Activated CD4-positive, alpha-beta T cell treated with anti-CD3 and anti-CD28 coated beads, Interleukin-2, amount 50 U/mL, for 4 hours (primary cell): ENCODE measurements around the gene MACROD2.

Experiments used
- DNase-seq, 2 experiments: peaks; one replicate each; pipeline ENCODE4 v3.0.0-alpha.2; 2020

The MACROD2 gene

DNA sequence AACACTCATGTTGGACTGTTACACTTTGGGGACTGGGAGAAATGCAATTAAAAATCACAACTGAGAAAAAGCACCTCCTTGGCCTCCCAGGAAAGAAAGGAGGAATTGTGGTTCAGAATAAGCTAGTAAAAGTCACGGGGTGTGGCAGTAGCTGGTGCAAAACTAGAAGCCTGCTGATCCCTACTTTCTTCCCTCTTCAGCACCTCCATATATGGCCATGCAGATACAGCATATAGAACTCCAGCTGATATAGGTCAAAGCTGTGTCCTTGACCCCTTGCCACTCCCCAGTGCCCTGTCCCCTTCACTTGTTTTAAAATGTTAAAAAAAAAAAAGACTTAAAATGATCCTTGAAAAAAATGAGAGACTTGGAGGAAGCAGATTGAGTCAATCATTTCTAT, 347.6 kb downstream of the MACROD2 start:
- DNase-seq, result no peak

DNA sequence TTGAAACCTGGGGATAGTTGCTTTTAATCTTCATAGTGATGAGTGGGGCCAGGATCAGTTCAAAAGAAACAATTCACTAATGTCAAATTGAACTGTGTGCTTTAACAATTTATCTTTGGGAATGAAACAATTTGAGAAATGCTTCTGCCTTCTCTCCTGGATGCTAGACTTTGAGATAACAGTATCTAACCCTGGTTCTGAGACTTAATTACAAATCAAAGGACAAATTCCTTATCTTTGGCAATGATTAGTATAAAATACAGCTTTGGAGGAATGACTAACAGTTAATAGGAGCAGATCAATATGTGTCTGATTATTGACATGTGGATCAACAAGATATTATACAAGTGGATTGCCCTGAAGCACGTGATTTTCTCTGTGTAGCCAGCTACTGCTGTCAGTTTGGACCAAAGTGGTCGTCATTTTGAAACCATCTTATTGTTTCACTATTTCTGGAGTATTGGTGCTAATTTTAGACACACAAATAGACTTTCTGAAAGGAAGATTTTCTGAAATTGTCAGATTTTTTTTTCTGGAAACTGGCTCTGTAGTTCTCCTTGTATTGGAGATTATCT, 348.3 kb downstream of the MACROD2 start:
- no peak for DNase-seq

DNA sequence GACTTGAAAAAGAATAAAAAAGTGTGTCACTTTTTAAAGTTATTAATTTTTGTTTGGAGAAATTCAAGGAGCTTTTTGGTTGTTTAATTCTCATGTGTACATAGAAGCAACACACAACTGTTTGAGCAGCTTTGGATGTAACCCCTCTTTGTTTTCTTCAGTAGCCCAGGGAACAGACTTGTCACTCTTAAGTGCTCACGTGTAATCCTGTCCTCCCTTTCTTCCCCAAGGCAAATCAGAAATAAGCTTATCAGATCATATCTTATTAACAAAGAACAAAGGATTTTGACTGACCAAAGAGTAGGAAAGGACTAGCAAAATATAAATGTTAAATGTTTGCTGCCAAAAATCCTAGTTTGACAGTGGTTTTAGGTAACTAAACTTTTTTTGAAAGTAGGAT, 349.4 kb downstream of the MACROD2 start:
- DNase-seq, result no peak

DNA sequence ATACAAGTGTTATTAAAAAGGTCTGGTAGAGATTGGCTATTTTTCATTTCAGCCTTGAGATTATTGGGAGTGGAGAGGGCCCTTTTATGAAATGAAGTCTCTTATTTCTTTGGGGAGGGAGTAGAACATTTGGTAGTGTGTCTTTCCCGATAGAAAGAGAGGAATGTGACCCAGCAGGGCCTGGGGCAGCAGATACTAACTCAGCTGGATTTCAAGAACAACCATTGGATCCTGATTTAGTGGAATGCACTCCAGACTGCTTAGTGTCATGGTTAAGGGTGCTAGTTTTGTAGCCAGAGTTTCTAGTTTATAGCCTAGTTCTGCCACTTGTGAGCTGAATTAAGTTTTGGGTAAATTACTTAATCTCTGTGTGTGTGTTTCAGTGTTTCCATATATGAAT, 360.5 kb downstream of the MACROD2 start:
- DNase-seq, result no peak

DNA sequence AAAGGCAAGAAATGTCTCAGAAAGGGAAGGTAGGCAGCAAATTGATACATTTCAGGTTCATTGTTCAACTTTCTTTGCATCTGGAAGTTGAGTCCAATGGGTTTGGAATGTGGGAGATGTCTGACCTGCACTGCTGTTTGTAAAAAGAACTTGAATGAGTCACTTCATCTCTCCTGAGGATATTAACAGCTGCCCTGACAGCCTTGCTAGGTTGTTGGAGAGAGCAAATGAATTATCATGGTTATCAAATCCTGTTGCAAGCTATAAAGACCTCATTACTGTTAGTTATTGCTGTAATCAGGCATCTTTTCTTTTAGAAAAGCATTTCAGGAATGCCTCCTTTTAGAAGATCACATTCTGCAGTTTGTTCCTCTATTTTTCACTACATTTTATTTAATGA, 365.1 kb downstream of the MACROD2 start:
- no peak for DNase-seq

DNA sequence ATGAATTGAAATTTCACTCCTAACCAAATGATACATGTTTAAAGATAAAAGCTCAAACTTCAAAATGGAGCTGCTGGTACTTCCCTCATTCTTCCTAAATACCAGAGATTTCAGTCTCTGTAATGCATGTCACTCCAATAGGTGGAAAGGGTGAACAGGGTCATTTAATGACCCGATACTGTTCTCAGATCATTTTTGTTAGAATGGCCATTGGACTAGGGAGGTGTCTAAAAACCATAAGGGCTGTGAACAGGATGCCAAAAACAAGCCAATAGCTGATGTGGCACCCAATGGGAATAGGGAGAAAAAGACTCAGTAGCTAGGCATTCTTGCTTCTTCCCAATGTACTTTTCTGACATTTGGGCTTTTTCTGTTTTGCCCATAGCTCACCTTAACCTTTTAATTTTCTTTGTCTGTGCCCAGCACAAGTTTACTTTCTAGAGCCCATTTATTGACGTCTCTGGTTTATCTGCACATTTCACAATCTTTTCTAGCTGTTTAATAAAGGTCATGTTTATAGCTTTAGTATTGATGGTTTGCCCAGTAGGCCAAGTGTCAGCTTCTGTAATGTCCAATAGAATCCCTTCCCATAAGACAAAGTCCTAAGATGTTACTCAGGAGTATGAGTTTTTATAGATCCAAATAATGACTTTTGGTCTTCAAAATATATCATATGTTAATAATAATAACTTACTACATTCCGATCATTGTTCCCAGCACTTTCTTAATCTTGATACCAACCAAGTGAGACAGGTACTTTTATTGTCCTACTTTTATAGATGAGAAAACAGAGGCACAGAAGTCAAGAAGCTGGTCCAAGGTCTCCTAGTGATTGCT, 366.4 kb downstream of the MACROD2 start:
- DNase-seq, result no peak

DNA sequence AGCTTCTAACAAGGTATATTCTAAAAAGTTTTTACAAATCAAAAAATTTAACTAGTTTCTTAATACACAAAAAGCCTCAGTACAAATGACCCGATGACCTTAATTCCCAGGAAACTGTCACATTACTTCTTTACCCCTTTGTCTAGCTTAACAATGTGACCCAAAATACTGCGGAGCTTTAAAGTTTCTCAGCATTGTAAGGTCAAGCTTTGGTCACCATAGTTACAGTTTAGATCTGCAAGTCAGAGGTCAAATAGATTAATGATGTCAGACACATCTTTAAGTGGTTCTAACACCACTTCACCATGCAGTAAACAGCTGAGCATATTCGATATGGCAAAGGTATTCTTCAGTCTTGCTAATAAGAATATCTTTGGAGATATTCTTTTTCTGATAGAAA, 378.9 kb downstream of the MACROD2 start:
- no peak for DNase-seq

DNA sequence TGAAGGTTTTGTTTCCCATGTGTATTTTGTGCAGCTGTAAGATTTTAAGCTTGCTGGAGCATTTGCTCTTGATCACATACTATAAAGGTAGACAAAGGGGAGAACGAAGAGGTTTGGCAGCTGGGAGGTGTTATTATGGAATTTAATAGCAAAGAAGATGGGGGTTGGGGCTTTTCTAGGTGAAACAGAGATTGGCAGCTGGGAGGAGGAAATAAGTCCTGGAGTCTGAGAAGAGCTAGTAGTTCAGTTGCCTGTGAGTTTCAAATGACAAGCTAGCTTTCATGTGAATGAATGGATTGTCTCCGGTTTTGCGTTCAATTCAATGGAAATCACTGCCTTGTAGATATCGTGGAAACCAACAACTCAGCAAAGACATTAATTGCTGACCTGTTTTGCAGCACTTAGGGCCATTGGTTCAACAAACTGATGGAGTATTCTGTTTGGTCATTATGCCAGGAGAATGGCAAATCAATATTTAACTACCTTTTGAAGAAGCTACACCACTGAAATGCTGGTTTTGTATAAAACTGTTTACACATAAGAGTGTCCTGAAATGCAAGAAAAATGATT, 380.2 kb downstream of the MACROD2 start:
- DNase-seq, result no peak

DNA sequence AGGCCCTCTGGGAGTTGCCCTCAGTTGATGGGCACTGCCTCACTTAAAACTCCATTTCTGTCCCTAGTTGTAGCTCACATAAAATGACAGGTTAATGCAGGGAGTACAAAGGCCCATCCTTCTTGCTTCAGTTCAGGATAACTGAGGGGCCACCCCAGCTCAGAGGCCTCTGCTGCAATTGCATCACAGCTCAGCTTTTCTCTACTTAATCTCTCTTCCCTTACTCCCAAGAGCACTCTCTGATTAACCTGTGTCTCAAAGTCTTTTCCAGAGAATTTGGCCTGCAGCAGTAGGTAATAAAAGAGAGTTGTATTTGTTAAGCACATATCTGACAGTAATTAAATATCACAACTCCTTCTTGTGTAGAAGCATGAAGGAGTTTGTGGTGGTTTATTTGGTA, 383.0 kb downstream of the MACROD2 start:
- no peak for DNase-seq

DNA sequence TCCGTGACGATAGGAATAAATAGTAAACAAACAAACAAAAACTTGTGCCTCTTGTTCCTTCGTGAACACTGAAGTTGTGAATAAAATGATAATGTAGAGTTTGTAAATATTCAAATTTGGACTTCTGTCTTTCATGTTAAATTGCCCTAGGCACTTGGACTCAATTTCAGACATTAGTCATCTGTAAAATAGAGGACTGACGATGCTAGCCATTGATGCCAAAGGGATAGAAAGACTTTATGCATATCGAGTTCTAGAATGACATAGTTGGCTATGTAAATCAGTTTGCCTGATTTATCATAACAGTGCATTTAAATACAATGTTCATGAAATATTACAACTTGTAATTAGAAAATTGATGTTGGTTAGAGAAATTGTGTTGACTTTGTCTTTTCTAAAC, 388.0 kb downstream of the MACROD2 start:
- DNase-seq, result no peak

DNA sequence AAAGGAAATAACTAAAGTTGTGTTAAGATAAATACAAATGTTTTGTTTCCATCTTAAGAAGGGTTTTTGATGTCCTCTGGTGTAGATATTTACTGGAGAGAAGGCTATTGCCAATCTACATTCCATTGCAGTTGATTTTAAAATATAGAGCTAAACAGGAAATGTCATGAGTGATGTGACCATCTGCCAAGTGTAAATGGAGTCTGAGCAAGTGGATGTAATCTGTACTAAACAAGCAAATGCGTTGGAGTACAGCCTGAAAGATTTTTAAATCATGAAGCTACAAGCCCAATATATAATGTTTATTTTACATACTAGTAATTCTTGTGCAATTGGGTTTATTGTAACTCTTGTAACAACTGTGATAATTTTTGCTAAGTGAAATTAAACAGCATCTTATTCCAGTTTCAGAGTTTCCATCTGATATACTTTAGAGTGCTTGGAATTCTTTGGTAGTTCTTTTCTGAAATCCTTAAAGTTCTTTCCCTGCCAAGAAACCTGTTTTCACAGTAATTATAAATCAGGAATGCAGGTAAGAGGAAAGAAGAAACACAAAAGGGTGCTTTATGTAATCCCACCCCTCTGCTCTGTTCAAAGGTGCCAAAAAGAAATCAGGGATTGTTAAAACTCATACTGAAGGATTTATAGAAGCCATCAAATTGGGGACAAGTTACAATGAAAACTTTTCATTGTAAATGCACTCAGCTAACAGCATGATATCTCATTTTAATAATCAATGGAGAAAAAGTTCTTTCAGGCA, 389.3 kb downstream of the MACROD2 start:
- DNase-seq, result no peak

DNA sequence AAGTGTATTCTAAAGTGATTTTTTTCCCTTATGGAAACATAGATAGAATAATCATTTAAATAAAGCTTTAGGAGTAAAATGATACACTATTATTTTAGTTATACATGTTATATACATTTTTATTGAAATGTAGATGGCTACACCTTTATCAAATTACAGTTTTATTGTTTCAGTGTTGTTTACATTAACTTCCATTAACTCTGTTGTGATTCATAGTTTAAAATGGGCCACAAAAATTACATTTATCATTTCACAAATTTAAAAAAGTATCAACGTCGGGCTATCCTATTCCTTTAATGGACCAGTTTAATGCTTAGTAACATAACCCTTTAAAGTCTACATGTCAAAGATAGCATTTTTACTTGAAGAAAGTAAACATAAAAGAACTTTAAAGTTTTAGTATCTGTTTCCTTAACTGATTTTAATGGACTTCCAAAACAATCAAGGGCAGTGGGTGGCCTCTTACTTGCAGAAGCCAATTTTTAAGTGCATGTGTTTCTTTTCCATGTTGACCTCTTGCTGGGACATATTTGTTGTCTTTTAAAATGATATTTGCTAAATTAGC, 389.9 kb downstream of the MACROD2 start:
- no peak for DNase-seq

DNA sequence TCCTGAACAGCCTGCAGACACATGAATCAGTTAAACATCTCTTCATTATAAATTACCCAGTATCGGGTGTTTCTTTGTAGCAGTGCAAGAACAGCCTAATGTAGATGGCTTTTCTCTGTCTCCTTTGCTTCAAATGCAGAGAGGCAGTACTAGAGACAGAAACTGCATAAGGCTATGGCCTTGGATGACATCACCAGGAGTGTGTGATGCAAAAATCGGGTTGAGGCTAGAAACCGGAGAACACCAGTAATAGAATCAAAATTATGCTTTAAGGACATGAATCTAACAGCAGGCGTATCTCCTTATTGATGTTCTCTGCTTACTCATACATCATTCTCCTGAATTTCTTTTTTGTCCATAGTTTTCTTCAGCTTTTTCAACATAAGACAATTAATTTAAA, 391.4 kb downstream of the MACROD2 start:
- DNase-seq, result no peak

DNA sequence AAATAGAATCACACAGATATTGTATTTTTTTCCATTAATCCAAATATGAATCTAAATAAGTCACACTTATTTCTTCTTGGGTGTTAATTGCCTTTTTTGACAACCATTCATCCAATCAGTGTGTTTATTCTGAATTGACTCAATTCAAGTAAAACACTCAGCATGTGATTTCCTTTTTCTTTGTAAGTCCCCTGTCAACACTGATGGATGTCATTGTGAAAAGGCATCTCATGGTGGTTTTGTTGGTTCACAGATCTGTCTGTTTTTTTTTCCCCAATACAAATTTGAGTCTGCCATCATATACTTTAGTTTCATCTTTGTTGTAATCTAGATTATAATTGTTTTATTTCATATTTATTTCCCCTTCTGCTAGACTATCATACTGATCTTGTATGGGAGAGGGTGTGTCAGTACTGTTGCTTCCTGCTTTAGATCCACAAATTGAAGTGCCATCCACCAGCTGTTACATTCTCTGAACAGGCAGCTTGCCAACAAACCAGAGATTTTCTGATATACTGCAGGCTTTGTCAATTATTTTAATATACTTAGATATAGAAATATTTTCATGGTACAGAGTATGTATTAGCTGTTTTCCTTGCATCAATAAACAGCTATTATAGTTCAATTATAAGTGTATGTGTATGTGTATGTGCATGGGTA, 406.3 kb downstream of the MACROD2 start:
- no peak for DNase-seq

DNA sequence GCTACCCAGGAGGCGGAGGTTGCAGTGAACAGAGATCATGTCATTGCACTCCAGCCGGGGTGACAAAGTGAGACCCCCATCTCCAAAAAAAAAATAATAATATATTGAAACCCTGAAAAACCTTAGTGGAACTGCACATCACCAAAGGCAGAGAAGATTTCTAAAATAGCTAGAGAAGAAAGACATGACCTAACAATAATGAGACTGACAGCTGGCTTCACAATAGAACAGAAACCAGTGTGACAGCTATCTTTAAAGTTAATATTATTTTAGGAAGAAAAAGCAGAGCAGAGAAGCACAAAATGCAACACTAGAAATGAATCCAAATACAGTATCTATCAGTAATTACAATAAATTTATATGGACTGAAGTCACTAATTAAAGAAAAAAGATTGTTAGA, 409.2 kb downstream of the MACROD2 start:
- DNase-seq, result no peak

DNA sequence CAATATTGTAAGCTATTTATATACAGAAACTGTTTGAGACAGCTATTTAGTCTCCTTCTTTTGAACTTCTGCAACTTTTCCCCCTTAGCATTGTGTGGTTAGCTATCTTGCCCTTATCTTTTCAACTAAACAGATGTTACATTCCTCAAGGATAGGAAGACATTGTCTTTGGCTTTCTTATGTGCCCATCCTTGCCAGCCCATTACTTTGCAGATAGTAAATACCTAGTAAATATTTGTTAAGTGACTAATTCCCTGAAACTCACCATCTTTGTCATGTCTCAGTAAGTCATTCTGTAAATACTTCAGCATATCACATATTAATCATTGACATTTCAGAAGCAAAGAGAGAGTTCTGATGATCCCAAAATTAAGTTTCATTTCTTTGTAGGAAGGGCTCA, 411.2 kb downstream of the MACROD2 start:
- no peak for DNase-seq

DNA sequence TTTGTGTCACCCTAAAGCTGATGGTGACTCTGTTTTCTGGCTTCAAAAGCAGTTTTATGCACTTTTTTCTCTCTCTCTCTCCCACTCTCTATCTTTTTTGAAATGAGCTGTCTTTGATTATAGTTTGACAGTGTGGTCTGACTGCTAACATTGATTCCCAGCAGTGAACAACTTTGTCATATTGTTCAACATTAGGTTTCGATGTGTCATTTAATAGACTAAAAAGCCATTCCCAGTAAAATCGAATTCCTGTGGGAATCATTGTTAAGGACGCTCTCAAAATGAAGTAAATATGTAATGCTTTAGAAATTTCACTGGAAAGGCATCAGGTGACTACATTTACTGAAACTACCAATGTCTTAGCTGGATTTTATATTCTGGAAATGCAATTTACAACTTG, 412.0 kb downstream of the MACROD2 start:
- DNase-seq, result no peak

DNA sequence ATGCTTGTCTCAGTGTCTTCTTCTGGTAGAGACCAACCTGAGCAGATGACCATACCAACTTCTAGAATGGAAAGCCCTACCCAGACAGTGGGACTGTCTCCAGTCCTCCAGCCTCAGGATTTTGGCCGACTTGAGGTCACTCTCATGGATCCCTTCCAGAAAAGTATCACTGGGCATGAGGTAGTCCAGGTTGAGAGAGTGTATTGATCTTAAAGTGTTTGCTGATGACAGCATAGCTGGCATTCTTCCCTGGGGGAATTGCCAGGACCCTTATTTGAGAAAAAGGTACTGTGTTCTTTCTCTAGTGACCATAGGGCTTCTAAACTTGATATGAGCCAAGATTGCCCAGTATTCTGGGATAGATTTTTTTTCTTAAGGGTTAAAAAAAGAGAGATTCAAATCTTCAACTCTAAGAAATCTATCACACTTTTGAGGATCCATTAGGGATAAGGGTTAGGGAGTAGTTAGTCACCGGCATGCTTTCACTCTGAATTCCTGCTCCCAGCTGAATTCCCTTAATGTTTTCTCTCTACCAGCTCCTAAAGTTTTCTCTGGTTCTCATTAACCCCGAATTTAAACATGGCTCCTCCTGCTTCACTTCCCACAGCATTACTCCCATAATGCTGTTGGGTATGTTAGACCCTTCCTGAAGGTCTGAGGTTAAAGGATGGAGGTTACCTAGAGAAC, 415.7 kb downstream of the MACROD2 start:
- no peak for DNase-seq

DNA sequence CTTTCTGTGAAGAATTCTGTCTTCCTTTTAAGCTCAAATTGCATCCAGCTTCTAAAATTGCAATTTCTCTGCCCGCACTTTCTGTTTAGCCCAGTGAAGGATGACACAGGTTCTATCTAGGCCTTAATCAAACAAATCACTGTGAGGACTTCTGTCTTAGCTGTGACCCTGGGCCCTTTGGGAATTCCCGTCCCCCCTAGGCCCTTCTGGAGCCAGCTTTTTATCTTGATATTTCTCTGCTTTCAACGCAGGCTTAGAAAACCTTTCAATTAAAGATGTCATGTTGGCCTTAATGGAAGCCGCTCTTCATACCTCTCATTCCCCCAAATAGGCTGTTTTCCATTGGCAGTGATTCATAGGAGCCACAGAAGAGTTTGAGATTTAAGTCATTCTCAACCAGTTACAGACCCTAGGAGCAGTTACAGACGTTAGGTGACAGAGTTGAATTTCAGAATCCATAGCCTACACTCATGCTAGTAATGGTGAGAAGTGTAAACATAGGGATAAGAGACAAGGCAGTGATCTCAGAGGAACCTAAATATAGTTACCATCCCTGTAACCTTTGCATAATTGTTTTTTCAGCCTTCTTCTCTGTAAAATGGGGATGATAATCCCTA, 416.9 kb downstream of the MACROD2 start:
- no peak for DNase-seq

DNA sequence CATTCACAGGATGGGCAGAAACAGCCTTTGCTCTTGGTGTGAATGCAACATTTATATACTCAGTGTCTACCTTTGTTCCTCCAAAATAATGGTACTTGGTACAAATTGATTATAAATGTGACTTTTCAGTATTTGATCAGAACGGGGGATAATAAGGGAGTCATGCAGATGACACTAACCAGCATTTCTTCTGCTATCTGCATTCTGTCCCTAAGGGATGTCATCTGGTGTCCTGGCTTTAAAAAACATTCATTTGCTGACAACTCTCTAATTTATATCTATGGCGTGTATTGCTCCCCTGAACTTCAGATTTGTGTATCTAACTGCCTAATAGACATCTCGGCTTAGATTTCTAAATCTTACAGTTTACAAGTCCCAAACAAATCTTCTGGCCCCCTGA, 418.5 kb downstream of the MACROD2 start:
- DNase-seq, result no peak

DNA sequence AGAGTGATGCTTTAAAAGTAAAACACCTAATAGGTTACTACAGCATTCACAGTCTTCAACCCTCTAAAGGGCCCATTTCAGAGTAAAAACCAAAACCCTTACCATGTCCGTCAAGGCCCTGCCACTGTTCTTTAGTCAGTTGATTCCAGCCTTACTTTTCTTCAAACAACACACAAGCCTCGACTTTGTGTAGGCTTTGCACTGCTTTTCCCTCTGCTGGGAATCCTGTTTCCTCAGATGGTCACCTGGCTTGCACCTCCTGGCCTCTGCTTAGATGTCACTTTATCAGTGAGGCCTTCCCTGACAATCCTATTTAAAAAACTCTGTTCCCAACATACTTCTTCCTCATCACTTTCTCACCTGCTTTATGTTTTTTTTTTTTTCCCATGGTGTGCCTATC, 419.2 kb downstream of the MACROD2 start:
- no peak for DNase-seq

DNA sequence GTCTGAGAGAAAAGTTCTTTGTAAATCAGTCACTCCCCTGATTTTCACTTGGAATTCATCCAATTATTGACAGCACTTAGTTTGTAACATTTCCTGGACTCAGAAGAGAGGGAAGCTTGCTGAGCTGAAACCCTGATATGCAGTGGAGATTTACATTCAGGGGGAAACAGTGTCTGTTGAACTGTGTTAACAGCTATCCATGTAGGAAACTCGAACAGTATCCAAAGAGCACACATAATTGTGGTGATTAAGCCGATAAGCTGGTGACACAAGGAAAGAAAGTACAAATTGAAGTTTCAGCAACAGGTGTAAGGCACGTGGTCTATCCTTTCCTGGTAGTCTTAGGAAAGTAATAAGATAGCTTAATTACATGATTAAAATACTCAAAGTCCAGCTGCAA, 420.2 kb downstream of the MACROD2 start:
- DNase-seq, result no peak
